T47D (cell line): ENCODE data around the gene TYW1B.
"Not testable (repeated sequence)": the region's sequence is repeated elsewhere in the genome, so short reads cannot be mapped to it uniquely, and the experiment has no call there.

Source experiments
- DNase-seq, 2 experiments: peaks; one replicate each; pipeline versions ENCODE4 v3.0.0 to v3.0.0-alpha.2; 2011 to 2012; ENCODE audit warnings: low read depth in 1 of 2, low spot score in 1 of 2
- JUND ChIP-seq: IDR thresholded peaks from 2 replicates; pipeline ENCODE4 v1.6.1; 2012; ENCODE audit warnings: low read depth
- in situ Hi-C: cut with HindIII; loops from 2 replicates; pipeline ENCODE4 v1.10.0; 2016; ENCODE audit warnings: low sequenced_read_pairs, low pct_unique_long_range_greater_than_20kb

TYW1B gene

DNA sequence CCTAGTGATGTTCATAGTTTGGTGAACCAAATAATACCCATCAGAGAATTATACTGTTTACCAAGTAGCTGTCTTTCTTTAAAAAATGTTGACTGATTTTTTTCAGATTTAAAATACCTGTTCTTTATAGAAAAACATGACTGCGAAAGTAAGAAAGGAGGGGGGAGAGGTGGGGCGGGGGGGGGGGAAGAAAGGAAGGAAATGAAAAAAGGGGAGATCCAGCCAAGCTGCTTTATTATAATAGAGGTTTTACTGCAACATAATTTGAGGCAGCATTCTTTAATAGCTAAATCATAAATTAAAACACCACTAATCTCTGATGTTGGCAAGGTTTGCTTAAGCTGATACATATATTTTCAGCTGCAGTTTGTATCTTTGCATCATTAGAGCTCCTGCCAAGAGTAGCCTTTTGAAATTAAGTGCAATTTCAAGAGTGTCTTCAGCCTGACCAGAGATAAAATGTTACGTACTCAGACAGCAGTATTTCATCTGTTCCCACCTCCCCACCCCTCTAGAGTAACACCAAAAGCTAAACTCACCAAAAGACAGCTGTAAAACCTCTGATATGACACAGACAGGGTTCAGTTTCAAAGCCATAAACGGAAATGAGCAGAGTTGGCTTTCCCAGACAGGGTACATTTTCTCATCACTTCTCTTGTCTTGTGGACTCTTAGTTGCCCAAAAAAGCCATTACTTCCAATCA, 202.1 kb downstream of the TYW1B start:
- DNase-seq, in situ Hi-C loops: not testable (repeated sequence)

DNA sequence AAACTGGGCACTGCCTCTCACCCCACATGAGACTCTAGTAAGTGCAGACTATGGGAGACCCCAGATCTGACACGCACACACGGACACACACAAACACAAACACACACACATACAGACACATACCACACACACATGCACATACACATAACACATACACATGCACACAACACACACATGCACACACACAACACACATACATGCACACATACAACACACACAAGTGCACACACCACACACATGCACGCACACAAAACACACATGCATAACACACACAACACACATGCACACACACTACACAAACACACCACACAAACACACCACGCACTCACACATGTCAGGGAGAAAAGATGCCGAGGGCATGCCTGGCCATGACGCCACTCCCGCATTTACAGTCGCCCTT, 205.5 kb downstream of the TYW1B start:
- in situ Hi-C loops, result no loop called here
- no peak for TF ChIP-seq JUND
- no peak for DNase-seq

GRCh38 chr7:72621761-72622187, 206.2 kb downstream of the TYW1B start:
- DNase-seq, in situ Hi-C loops: not testable (repeated sequence)

GRCh38 chr7:72620923-72621322, 207.1 kb downstream of the TYW1B start:
- in situ Hi-C loops, DNase-seq: not testable (repeated sequence)

DNA sequence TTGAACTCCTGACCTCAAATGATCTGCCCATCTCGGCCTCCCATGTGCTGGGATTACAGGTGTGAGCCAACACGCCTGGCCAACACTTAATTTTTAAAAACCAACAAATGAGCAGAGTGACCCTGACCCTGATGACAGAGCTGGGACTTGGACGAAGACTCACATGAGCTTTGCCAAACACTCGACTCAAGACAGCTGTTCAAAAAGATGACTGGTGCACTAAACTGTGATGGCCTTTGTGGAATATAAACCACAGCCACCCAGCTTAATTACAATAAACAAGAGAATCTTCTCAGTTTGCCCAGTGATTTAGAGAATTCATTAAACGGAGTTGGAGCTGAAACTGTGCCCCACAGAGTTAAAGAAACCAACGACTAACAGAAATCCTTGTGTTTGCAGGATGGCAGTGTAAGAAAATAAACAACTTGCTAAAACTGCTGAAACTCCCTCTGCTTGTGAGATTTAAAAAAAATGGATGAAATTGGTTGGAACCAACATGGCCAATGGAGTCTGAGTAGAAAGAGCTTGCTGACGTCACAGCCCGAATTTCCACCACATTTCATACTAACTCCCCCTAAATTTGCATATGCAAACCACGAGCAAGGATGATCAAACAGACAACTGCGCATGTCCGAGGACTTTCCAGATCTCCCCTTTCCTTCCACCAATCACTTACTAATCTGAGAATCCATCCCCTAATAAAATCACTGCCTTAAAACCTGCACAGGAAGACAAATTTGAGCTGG, 209.4 kb downstream of the TYW1B start:
- in situ Hi-C loops, DNase-seq: not testable (repeated sequence)

- DNase-seq, in situ Hi-C loops: not testable (repeated sequence)
Measured at GRCh38 chr7:72609761-72610160, 218.2 kb downstream of the TYW1B start.

- DNase-seq, in situ Hi-C loops: not testable (repeated sequence)
Measured at GRCh38 chr7:72607988-72608387, 220.0 kb downstream of the TYW1B start.

DNA sequence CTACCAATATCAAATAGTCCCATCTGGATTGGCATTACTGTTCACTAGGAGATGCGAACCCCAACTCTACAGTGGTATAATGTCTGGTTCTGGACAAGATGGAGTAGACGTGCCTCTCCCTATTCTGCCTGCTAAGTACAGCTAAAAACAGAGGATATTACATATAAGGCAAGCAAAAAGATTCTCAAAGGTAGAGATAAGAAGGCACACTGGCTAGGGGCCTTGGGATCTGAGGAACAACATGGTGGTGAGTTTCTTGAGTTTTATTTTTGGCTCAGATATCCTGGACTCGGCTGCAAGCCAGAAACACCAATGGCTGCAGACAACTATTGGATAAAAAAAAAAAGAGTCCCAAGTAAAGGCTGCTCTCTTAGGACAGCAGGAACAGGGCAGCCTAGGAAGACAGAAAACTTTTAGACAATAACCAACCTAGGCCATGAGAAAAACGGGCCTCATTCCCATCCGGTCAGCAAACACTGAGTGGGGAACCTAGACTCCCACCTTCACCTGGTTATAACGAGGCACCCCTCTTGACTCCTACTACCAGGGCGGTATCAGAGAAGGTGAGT, 222.1 kb downstream of the TYW1B start:
- in situ Hi-C loops, DNase-seq: not testable (repeated sequence)

- in situ Hi-C loops, result not testable (repeated sequence)
- peak in 1 of 2 experiments; percentile 14 for DNase-seq
Measured at GRCh38 chr7:72604771-72605611, 223.0 kb downstream of the TYW1B start.

- in situ Hi-C loops, DNase-seq: not testable (repeated sequence)
Measured at GRCh38 chr7:72603476-72603875, 224.5 kb downstream of the TYW1B start.

DNA sequence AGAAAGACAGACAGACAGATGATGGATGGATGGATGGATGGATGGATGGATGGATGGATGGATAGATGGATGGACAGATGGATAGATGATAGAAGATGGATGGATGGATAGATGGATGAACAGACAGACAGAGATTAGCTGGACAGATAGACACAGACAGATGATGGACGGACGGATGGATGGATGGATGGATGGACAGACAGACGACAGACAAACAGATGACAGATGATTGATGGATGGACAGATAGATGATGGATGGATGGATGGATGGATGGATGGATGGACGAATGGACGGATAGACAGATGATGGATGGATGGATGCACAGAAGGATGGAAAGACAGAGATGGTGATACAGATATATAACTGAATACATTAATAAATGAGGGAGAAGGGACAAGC, 224.9 kb downstream of the TYW1B start:
- no peak for TF ChIP-seq JUND
- no peak for DNase-seq
- in situ Hi-C loops, result no loop called here

- in situ Hi-C loops, DNase-seq: not testable (repeated sequence)
Measured at GRCh38 chr7:72601683-72602082, 226.3 kb downstream of the TYW1B start.

DNA sequence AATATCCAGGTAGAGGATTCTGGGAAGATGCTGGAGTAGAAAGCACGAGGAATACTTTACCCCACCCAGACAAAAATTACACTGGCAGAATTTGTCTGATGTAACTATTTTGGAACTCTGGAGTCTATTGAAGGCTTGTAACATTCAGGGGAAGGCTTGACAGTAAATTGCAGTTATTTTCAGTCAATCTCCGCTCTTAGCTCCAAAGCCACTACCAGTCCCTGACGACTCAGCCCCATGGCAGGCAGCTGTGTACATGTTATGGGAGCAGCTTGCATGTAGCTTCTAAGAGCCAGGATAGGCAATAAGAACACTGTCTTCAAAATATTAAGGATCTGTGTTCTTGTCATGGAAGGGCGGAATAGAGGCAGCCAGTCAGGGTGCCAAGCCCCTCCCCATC, 238.0 kb downstream of the TYW1B start:
- in situ Hi-C loops, DNase-seq: not testable (repeated sequence)

DNA sequence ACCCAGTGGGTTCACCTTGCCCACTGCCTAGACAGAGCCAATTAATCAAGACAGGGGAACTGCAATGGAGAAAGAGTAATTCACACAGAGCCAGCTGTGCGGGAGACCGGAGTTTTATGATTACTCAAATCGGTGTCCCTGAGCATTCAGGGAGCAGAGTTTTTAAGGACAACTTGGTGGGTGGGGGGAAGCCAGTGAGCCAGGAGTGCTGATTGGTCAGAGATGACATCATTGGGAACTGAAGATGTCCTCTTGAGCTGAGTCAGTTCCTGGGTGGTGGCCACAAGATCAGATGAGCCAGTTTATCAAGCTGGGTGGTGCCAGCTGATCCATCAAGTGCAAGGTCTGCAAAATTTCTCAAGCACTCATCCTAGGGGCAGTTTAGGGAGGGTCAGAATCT, 240.7 kb downstream of the TYW1B start:
- in situ Hi-C loops, DNase-seq: not testable (repeated sequence)

- in situ Hi-C loops, DNase-seq: not testable (repeated sequence)
Measured at GRCh38 chr7:72584576-72584975, 243.4 kb downstream of the TYW1B start.

DNA sequence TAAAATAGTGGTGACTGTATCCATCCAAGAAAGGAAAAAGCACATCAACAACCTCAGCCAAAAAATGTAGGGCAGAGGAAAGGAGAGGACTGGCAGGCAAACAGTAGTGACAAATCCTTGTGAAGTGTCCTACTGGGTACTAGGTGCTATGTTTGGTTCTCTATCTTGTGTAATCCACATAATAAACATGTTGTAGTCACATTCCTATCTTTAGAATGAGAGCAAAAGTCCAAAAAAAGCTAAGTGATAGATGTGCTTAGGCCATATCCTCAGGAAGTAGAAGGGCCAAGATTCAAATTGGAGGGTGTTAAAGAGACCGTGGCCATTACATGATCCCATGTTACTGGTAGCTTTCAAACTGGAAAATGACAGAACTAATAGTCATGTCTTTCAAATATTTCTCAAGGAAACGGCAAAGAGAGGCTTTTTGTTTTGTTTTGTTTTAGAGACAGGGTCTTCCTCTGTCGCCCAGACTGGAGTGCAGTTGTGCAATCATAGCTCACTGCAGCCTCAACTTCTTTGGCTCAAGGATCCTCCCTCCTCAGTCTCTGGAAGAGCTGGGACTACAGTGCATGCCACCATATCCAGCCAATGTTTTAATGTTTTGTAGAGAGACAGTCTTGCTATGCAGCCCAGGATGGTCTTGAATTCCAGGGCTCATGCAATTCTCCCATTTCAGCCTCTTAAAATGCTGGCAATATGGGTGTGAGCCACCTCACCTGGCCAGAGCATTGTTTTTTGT, 244.2 kb downstream of the TYW1B start:
- DNase-seq, in situ Hi-C loops: not testable (repeated sequence)
